GM18508 (cell line): ENCODE data around the gene PNMA1.
"Not testable (repeated sequence)": the region's sequence is repeated elsewhere in the genome, so short reads cannot be mapped to it uniquely, and the experiment has no call there.

Source experiments
- ATAC-seq: cut with Tn5 transposase; IDR thresholded peaks from one replicate; pipeline ENCODE4 v1.9.1; 2021; ENCODE audit warnings: moderate number of reproducible peaks; ENCODE audit not compliant: insufficient read depth, unreplicated experiment

The PNMA1 gene

GRCh38 chr14:73719361-73719760 lies 5.2 kb upstream of the PNMA1 start:
- ATAC-seq, result no peak

DNA sequence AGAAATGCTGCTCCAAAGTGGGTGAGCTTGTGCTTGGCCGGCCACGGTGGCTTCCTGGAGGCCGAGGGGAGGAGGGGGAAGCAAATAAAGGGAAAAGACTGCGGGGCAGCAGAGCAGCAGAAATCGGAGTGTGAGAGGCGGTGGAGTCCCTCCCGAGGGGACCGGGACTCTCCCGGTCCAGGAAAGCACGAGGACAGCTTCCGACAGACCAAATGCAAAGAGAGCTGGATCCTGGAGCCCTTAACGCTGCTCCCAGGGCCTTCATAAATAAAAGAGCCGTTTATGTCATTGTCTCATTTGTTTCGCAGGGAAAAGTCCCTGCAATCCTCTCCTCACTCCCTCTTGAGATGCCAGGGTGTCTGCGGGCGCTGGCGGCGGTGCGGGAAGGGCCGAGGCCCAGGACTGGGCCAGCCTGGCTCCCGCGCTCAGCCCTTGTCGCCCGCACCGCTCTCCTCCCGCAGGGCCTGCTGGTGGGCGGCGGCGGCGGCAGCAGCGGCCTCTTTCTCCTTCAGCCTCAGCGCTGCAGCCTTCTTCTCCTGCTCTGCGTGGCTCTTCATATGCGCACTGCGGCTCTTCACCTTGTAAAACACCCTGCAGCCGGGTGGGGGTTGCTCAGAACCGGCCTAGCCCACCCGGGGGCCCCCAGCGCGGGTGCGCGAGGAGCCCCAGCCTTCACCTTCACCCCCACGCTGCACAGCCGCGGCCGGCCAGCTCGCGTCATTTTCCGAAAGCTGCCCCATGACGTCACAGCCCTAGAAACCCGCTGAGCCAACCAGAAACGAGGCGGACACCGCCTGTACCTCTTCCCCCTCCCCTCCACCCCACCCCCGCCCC lies 4.5 kb upstream of the PNMA1 start:
- no peak for ATAC-seq

DNA sequence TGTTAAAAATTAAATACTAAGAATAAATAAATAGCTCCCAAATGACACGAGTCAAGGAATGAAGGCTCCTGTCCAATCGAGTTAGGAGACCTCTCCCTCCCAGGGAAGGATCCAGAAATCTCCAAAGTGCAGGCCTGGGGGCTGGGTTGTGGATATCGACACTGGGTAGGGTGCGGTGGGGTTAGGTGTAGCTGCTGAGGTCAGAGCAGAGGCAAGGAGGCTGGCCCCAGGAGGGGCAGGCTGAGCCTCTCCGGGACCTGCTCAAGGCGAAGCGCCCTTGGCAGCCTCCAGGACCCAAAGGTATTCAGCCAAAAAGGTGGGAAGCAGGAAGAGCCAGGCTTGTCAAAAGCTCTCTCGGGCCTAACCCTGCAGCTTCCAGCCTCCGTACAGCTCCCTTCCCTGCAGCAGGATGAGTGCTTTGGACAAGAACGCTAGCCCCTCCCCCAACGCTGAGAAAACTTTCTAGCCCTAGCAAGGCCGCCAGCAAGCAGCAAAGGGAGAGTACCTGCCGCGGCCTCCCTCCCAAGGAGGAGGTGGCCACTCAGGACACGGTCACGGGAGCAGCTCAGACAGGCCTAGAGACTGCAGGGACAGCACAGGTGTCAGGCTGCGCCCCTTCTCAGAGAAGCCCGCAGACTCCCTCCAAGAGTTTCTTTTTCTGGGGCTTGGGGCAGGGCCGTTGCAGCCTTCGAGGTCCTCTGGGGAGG lies 3.7 kb upstream of the PNMA1 start:
- ATAC-seq, result no peak

DNA sequence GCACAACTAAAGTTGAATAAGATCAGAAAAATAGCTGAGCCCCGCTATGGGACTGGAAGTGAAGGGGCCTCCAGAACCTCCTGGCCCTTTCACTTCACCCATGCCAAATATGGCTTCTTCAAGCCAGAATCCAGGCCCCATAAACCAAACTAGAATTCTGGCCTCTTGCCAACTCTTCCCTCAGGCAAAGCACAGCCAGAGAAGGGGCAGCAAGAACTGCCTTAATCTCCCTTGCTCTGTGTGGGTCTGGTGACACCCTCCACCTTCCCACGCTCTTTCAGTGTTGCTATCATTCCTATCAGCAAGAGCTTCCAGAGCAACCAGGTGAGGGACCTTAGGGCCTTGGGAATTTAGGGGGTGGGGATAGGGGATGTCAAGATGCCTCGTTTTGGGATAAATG lies 3.1 kb upstream of the PNMA1 start:
- ATAC-seq, result no peak

DNA sequence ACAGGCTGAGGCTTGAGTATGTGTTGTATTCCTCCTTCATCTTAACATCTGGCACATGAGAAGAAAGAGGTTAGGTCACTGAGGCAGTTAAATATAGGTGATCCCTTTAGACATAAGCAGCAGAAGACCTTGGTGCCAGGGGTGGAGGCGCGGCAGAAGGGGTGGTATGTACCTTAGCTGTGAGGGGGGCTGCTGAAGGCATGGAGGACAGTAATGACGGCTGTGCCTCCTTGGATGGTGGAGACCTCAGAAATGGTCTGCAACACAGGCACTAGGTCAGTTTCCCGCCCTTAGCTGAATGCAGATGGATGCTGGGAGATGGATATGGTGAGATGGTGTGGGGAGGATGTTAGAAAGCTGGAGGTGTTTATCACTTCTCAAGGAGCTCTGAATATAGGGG lies 1.5 kb upstream of the PNMA1 start:
- no peak for ATAC-seq

- ATAC-seq, result no peak
Observed at GRCh38 chr14:73714656-73715081, 485 bp upstream of the PNMA1 start.

DNA sequence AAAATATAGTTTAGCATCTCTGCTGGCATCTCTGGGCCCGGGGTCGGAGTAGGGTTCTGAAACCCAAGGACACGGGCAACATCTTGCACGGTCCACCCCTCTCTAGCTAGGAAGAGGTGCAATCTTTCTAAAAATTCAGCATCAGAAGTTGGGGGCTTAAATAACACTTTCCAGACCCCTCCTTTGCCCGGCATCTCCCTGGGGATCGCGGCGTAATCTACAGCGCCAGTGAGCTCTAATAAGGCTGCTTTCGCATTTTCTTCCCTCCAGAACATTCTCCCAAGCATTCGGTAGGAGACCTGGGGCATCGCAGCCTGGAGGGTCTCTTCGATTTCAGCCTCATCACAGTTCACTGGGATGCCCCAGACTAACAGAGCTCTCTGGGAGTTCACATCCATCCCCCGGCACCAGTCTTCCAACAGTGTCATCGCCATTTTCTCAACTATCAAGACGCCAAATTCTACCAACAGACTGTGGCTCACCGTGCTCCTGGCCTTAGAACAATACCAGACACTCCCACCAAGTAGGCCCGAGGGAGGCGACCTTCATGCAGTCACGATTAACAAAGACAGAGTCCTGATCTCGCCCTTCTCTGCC lies 880 bp downstream of the PNMA1 start:
- no peak for ATAC-seq

GRCh38 chr14:73712540-73713180 lies 1.5 kb downstream of the PNMA1 start:
- ATAC-seq, result no peak

GRCh38 chr14:73712071-73712506 lies 2.1 kb downstream of the PNMA1 start:
- ATAC-seq, result no peak

GRCh38 chr14:73710737-73711136 lies 3.4 kb downstream of the PNMA1 start:
- no peak for ATAC-seq

DNA sequence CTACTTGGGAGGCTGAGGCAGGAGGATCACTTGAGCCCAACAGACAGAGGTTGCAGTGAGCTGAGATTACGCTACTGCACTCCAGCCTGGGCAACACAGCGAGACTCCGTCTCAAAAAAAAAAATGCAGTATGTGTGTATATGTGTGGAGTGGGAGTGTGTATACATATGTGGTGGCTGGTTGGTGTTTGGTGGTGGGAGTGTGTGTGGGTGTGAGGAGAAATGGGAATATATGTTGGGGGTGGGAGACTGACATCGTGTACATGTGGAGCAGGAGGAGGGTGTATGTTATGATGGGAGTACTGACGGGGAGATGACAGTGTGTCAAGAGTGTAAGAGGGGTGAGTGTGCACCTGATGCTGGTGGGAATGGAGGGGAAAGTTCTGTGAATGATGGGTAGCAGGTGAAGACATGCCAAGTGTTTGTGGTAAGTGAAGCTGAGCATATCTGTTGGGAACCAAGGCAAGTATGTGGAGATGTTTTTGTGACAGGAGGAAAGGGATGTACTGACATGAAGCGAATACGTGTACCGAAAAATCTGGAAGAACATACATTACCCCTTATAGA lies 4.2 kb downstream of the PNMA1 start:
- no peak for ATAC-seq

DNA sequence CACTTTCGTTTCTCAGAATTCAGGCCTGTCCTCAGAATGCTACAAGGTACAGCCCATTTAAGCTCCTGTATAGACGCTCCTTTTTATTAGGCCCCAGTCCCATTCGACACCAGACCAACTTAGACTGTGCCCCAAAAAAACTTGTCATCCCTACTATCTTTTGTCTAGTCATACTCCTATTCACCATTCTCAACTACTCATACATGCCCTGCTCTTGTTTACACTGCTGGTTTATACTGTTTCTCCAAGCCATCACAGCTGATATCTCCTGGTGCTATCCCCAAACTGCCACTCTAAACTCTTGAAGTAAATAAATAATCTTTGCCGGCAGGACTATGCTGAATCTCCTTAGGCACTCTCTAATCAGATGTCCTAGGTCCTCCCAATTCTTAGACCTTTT lies 6.1 kb downstream of the PNMA1 start:
- not testable (repeated sequence) for ATAC-seq

DNA sequence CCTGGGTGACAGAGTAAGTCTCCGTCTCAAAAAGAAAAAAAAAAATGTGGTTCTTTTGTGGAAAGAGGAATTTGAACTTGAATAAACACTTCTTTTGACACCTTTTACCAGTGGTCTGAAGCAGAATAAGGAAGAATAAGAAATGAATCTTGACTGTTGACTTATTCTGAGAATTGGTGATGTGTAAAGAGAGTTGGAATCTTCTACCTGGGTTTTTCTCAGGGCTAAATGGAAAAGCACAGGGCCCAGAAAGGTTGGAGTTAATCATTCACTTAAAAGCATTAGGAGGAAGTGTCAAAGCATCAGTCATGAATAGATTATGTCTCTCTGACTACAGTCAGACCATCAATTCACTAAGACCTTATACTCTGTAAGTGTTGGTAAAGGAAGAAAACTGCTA lies 13.9 kb downstream of the PNMA1 start:
- no peak for ATAC-seq

DNA sequence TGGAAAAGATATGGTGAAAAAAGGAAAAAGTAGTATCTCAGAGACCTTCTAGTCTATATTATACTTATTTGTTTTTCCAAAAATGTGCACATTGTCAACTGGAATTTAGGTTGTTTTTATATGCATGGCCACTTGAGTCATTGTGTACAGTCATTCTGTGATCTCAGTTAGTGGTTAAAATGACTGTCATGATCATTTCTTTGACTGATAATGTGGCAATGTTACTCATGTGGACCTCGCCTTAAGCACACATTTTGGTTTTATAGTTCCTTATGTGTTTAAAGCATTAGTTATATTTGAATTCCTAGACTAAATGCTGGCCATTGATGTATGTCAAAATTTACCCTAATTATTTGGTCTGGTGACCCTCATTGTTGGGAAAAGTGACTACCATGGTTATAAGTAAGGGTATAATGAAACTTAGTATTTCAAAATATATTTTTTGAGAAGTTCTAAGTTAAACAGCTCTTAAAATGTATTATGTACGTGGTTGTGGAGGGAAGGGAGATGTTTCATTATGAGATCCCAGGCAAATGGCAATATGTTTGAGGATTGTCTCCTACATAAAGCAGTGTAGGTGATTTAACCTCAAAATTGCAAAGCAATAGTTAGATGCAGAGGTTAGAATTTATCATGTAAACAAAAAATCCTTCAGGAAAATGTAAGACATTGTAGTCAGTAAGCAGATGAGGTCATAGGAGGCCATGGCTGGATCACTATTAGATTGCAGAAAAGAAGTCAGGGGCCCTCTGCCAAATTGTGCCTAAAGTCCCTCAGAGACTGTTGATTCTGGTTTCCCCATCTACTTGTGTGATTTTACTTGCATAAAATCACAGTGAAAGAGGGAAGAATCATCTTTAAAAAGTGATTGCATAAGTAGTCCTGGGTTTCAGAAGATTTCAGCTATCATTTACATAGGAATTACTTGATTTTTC lies 17.5 kb downstream of the PNMA1 start:
- peak; percentile 64 for ATAC-seq

DNA sequence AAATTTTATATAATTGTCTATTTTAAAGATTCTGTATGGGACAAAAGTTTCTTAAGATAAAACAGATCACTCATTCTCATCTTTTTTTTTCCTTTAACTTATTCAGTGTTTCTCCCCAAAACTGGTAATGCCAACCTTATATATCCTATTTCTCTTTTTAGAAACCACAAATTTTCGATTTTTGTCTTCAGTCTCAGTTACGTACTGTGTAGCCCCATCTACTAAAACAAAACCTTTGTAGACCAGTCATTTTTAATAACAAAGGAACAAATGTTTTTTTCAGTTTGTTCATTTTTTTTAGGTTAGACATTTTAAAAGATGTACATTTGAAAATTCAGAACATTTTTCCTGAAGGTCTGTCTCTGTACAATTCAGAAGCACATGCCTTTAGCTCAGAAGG lies 18.2 kb downstream of the PNMA1 start:
- ATAC-seq, result no peak

DNA sequence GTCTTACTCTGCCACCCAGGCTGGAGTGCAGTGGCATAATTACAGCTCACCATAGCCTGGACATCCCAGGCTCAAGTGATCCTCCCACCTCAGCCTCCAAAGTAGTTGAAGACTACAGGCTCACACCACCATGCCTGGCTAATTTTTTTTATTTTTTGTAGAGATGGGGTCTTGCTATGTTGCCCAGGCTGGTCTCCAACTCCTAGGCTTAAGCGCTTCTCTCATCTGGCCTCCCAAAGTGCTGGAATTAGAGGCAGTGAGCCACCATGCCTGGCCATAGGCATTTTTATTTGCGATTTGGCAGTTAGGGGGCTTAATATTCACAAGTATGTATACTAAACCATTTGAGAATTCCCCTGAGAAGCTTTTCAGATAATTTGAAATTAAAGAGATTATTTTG lies 19.1 kb downstream of the PNMA1 start:
- ATAC-seq, result no peak

DNA sequence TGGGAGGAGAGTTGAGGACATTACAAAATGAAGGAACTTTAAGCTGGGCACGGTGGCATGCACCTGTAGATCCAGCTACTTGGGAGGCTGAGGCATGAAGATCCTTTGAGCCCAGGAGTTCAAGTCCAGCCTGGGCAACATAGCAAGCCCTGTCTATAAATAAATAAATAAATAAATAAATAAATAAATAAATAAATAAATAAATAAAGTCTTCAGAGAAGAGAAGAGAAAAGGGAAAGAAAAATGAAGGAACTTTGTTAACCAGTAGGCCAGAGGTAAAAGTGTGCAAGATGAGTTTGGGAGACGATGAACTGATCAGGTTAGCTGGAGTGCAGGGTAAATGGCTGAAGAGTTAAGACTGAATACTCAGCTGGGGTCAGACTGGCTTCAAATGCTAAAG lies 20.1 kb downstream of the PNMA1 start:
- ATAC-seq, result no peak

DNA sequence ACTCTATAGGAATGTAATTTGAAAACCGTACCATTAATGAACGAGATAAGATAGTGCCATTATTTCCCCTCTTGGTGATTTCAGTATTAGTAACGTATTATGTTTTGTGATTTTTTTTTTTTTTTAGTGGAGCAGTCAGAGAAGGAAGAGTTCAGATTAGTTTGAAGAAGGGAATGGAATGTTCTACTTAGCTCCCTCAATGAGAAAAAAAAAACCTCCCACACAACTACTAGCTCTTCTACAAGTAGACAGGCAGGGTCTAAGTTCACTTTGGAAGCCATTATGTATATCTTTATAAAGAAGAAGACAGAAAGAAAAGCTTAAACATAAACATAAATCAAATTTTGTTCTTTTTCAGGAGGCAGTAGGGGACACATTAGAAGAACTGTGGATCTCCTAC lies 27.3 kb downstream of the PNMA1 start:
- ATAC-seq, result no peak

DNA sequence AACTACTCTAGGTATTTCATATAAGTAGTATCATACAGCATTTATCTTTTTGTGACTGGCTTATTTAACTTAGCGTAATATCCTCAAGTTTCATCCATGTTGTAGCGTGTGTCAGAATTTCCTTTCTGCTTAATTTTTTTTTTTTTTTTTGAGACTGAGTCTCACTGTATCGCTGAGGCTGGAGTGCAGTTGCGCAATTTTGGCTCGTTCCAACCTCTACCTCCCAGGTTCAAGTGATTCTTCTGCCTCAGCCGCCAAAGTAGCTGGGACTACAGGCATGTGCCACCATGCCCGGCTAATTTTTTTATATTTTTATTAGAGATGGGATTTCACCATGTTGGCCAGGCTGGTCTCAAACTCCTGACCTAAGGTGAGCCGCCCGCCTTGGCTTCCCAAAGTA lies 28.9 kb downstream of the PNMA1 start:
- ATAC-seq, result no peak

- no peak for ATAC-seq
Observed at GRCh38 chr14:73684627-73685026, 29.6 kb downstream of the PNMA1 start.
